Measurements from ENCODE around the gene CCL28. TPM values are rescaled to one million over a fixed set of nuclear protein-coding genes. Genes with fewer than 3 reads are reported as not detected.
"Not testable (repeated sequence)": the region's sequence is repeated elsewhere in the genome, so short reads cannot be mapped to it uniquely, and the experiment has no call there.

CCL28 gene
- total RNA-seq, 1 donor from 2014 or later, result not detected

- no peak overlapping the region for H3K4me3 Mint-ChIP-seq
- no peaks in the 10 kb centered on the region for H3K4me1 Mint-ChIP-seq (ENCODE audit: unreplicated experiment)
- no peak overlapping the region for H3K27ac Mint-ChIP-seq
- H3K9me3 Mint-ChIP-seq, result no peaks in the 10 kb centered on the region
- DNase-seq (ENCODE audit: extremely low spot score, unreplicated experiment), result no peak
- no peaks in the 10 kb centered on the region for H3K36me3 Mint-ChIP-seq
- H3K27me3 Mint-ChIP-seq, result peaks cover 7% of the 10 kb centered on the region
- TF ChIP-seq CTCF (conservative IDR thresholded peaks at IDR 0.05), result no peak
Observed at GRCh38 chr5:43409809-43410271, 2.4 kb downstream of the CCL28 start.

- H3K9me3 Mint-ChIP-seq; H3K27ac Mint-ChIP-seq; H3K4me1 Mint-ChIP-seq (ENCODE audit: unreplicated experiment); DNase-seq (ENCODE audit: extremely low spot score, unreplicated experiment); H3K4me3 Mint-ChIP-seq; H3K36me3 Mint-ChIP-seq: not testable (repeated sequence)
- peaks cover 25% of the 10 kb centered on the region for H3K27me3 Mint-ChIP-seq
Observed at GRCh38 chr5:43402524-43403066, 9.6 kb downstream of the CCL28 start.

- Mint-ChIP-seq H3K27me3 (peaks cover 25% of the 10 kb centered on the region), H3K4me3 (no peak overlapping the region), H3K4me1 (ENCODE audit: unreplicated experiment) (no peaks in the 10 kb centered on the region), H3K27ac (no peak overlapping the region), H3K9me3 (no peaks in the 10 kb centered on the region), H3K36me3 (no peaks in the 10 kb centered on the region)
- peak; percentile 35 for TF ChIP-seq CTCF (conservative IDR thresholded peaks at IDR 0.05)
- no peak for DNase-seq (ENCODE audit: extremely low spot score, unreplicated experiment)
Observed at GRCh38 chr5:43401827-43402226, 10.4 kb downstream of the CCL28 start.

GRCh38 chr5:43400082-43400481, 12.1 kb downstream of the CCL28 start:
- DNase-seq (ENCODE audit: extremely low spot score, unreplicated experiment), result no peak
- Mint-ChIP-seq H3K27me3 (peaks cover 23% of the 10 kb centered on the region), H3K4me3 (no peak overlapping the region)

GRCh38 chr5:43396762-43397304, 15.4 kb downstream of the CCL28 start:
- no peaks in the 10 kb centered on the region for H3K4me1 Mint-ChIP-seq (ENCODE audit: unreplicated experiment)
- no peak for TF ChIP-seq CTCF (conservative IDR thresholded peaks at IDR 0.05)
- H3K36me3 Mint-ChIP-seq, result no peaks in the 10 kb centered on the region
- H3K9me3 Mint-ChIP-seq, result no peaks in the 10 kb centered on the region
- DNase-seq (ENCODE audit: extremely low spot score, unreplicated experiment), result no peak
- H3K4me3 Mint-ChIP-seq, result peak overlapping the region; percentile 82
- no peak overlapping the region for H3K27ac Mint-ChIP-seq
- peaks cover 13% of the 10 kb centered on the region for H3K27me3 Mint-ChIP-seq

More at GRCh38 chr5:43400082-43400481, 12.1 kb downstream of the CCL28 start:
- TF ChIP-seq CTCF (conservative IDR thresholded peaks at IDR 0.05), result no peak
- Mint-ChIP-seq H3K9me3 (no peaks in the 10 kb centered on the region), H3K36me3 (no peaks in the 10 kb centered on the region), H3K4me1 (ENCODE audit: unreplicated experiment) (no peaks in the 10 kb centered on the region), H3K27ac (no peak overlapping the region)

- no peaks in the 10 kb centered on the region for H3K4me1 Mint-ChIP-seq (ENCODE audit: unreplicated experiment)
- no peak for TF ChIP-seq CTCF (conservative IDR thresholded peaks at IDR 0.05)
- peaks cover 3% of the 10 kb centered on the region for H3K27me3 Mint-ChIP-seq
- H3K27ac Mint-ChIP-seq, result no peak overlapping the region
- H3K36me3 Mint-ChIP-seq, result no peaks in the 10 kb centered on the region
- no peak overlapping the region for H3K4me3 Mint-ChIP-seq
- no peak for DNase-seq (ENCODE audit: extremely low spot score, unreplicated experiment)
- H3K9me3 Mint-ChIP-seq, result no peaks in the 10 kb centered on the region
Observed at GRCh38 chr5:43390471-43390870, 21.7 kb downstream of the CCL28 start.

Measured in type B pancreatic cell (in vitro differentiated cells).